Left renal pelvis (tissue), 4 donors: ENCODE data around the gene GCH1. TPM values are rescaled to one million over a fixed set of nuclear protein-coding genes. Genes with fewer than 3 reads are reported as not detected.
"Not testable (repeated sequence)": the region's sequence is repeated elsewhere in the genome, so short reads cannot be mapped to it uniquely, and the experiment has no call there.

ENCODE experiments used
- DNase-seq, 4 donors: peaks; one replicate each; pipeline ENCODE4 v3.0.0-alpha.2; 2013; ENCODE audit warnings: low read depth in 4 of 4, low spot score in 3 of 4
- polyA plus RNA-seq, 4 donors: library from polyadenylated mRNA; unstranded; fragments of 120-200 nt; gene quantifications; one replicate each; pipeline ENCODE4 v1.2.1, GENCODE V29; 2013; ENCODE audit not compliant: insufficient read length in 4 of 4

GCH1 gene
- polyA plus RNA-seq, 4 donors: 3.6 to 9.6 (median 9.3) TPM

DNA sequence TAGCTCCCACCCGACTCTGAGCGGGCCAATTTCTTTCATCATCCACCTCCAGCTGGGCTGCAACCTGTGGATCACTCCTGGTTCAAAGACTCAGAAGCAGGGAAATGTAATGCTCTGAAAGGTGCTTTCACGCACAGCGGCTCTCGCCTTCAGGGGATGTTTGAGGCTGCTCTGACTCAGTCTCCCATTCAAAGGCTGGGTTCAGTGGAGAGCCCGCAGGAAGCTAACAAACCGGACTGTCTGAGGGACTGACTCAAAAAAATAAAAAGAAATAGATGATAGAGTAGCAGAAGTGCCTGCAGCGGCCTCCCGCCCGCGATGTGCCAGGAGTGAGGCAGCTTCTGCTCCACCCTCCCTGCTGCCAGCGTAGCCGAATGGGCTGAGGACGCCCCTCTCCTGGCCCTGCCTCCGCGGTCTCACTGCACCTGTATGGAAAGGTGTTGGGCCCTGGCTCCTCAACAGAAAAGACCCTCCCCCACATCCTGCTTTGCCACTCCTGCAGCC lies 98.0 kb downstream of the GCH1 start:
- DNase-seq: no peak

DNA sequence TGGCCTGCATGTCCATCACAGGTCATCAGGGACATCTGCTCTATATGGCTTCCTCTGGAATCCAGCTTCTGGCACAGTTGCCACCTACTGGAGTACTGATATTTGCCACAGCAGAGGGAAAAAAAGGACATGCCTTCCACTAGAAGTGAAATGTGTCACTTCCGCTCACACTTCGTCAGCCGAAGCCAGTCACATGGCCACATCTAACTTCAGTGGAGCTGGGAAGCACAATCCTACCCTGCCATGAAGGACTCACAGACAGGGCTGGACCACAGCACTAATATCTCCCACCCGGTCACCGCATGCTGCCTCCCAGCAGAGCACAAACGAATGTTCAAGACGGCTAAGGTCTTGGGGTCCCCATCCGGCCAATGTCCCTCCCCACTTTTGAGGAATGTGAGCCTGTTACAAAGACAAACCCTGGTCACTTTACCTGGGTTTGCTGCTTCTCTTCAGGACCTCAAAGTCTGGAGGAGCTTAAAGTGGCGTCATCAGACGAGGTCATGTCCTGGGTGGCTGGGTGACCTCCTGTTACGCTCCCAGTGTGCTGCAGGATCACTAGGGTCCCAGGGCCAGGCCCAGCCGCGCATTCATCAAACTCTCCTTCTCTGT lies 98.6 kb downstream of the GCH1 start:
- no peak for DNase-seq

DNA sequence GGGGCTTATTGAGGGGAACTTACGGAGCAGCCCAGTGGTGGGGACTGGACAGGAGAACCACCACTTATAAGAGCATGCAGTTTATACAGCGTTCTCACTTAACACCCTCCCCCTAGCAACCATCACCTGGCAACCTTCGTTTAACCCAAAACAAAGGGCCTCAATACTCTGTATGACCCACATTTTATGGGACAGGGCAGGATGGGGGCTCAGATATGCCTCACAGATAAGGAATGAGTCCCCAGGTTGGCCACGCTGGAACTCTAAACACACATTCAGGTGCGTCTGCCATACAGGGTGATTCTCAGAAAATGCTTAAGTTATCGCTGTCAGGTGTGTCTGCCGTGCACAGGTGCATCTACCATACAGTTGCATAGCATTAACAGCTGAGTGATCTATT lies 99.2 kb downstream of the GCH1 start:
- DNase-seq: no peak

DNA sequence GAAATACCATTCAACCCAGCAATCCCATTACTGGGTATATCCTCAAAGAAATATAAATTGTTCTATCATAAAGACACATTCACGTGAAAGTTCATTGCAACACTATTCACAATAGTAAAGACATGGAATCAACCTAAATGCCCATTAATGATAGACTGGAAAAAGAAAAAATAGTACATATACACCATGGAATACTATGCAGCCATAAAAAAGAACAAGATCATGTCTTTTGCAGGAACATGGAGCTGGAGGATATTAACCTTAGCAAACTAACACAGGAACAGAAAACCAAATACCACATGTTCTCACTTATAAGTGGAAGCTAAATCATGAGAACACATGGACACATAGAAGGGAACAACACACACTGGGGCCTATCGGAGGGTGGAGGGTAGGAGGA lies 101.1 kb downstream of the GCH1 start:
- DNase-seq: not testable (repeated sequence)

DNA sequence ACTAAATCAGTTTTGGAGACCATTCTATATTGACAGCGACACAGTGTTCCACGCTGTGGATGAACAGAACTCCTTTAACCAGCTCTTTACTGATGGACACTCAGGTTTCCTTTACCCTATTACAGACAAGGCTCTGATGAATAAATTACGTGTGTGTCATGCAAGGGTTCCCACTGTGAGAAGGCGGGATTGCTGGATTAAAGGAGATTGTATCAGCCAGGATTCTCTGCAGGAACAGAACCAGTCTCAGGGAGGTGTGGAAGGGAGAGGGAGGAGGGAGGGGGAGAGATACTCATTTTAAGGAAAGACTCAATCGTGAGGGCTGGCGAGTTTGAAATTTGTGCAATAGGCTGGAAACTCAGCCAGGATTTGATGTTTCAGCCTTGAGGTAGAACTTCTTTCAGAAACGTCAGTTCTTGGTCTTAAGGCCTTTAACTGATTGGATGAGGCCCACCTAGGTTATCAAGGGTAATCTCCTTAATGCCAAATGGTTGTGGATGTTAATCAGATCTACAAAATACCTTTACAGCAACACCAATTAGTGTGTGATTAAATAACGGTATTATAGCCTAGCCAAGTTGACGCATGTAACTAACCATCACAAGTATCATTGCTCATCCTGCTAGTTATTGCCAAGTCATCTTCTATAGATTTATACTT lies 104.0 kb downstream of the GCH1 start:
- no peak for DNase-seq

- DNase-seq: no peak
These were observed 104.6 kb downstream of the GCH1 start for GRCh38 chr14:54797986-54798385.

GRCh38 chr14:54797556-54797955 lies 105.1 kb downstream of the GCH1 start:
- DNase-seq: no peak

- DNase-seq: no peak
These were observed 105.7 kb downstream of the GCH1 start for GRCh38 chr14:54796961-54797360.

GRCh38 chr14:54794796-54795195 lies 107.8 kb downstream of the GCH1 start:
- DNase-seq: no peak

DNA sequence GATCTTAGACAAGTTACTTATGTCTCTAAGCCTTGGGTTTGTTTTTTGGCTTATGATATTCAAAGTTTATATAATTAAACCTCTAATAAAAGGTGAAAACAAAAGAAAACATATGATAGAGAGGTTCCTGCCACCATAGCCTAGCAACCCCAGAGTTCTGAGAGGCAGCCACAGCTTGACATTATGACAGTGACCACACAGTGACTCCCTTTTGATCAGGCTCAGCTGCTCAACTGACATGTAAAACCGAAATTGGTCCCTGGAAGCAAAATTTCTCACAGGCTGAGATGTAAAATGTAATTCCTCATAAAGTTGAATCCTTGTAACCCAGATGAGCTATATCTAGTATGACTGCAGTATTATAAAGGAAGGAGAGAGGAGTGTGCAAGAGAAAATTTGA lies 108.5 kb downstream of the GCH1 start:
- no peak for DNase-seq

- no peak for DNase-seq
These were observed 110.3 kb downstream of the GCH1 start for GRCh38 chr14:54792288-54792687.

Other genes starting within 250 kb of the GCH1 start
- gene WDHD1, start 124.3 kb upstream of the GCH1 start, polyA plus RNA-seq: 10 to 100 TPM; 13.0 to 19.9 (median 18.6) TPM
- 10 to 100 TPM; 14.6 to 21.8 (median 19.8) TPM for gene SOCS4, start 124.4 kb upstream of the GCH1 start, polyA plus RNA-seq
- 100 to 1,000 TPM in 3 of 4 donors, 10 to 100 TPM in 1; 75.6 to 109 (median 106) TPM for gene MAPK1IP1L, start 148.8 kb upstream of the GCH1 start, polyA plus RNA-seq
- gene LGALS3, start 226.4 kb upstream of the GCH1 start, polyA plus RNA-seq: 10 to 100 TPM; 21.0 to 66.4 (median 28.4) TPM